Right ventricle myocardium inferior (tissue), 1 donor: ENCODE results near the gene TLNRD1. TPM values are rescaled to one million over a fixed set of nuclear protein-coding genes. Genes with fewer than 3 reads are reported as not detected.
A peak's percentile ranks its signal among the peaks of the same experiment; 100 is the strongest.
"Not testable (repeated sequence)": the region's sequence is repeated elsewhere in the genome, so short reads cannot be mapped to it uniquely, and the experiment has no call there.

ENCODE experiments used
- ATAC-seq: fragments of 200-7000 bp; cut with Tn5 transposase; one replicate; pipeline ENCODE4 v1.9.1; 2020; ENCODE audit warnings: mild to moderate bottlenecking, moderate library complexity
- DNase-seq: peaks from one replicate; pipeline ENCODE4 v3.0.0; 2021; ENCODE audit errors: missing footprints
- intact Hi-C: fragments of 100-400 bp; cut with DNase I; formaldehyde crosslinking; loops from one replicate; pipeline ENCODE4 v1.11.0; 2022
- long read RNA-seq: library from polyadenylated mRNA; unstranded; transcript quantifications from one replicate; pipeline ENCODE4 v2.0.0, GENCODE V29; 2021
- total RNA-seq: library from RNA; stranded (reverse); fragmentation: NEBNext Ultra II Directional; extraction: Animal tissue kit (Norgen Biotek cat#: 25700); gene quantifications from one replicate; pipeline ENCODE4 v1.2.1, GENCODE V29; 2021
- donor health status: DM: no; HTN: yes; CAD: no; lungs with severe emphysema.

Gene TLNRD1
- total RNA-seq = 7.1 TPM
- long read RNA-seq, full-length matches to known transcripts = 15 of 15 reads
- long read RNA-seq, partial matches to known transcripts = 0 of 15 reads
- long read RNA-seq, other reads (novel, unspliced or antisense) = 0 of 15 reads

GRCh38 chr15:81000624-81001151 lies at the start of gene TLNRD1:
Gene TLNRD1, plus strand, starts transcription at chr15:81000923. Its CDS starts 1,349 bp downstream, at chr15:81002272.
- intact Hi-C loops = loop anchor here (1.0 kb wide), 1 partner anchor 98 kb away; no protein-coding TSS in a partner anchor
- DNase-seq (peak; percentile 95), ATAC-seq (peak; percentile 81)

GRCh38 chr15:80951941-80952340 lies 48.8 kb upstream of the TLNRD1 start:
- ATAC-seq = no peak
- intact Hi-C loops = no loop called here
- DNase-seq = no peak

- DNase-seq = no peak
- no peak for ATAC-seq
- intact Hi-C loops = no loop called here
Measured at GRCh38 chr15:80953001-80953952, 47.4 kb upstream of the TLNRD1 start.

- intact Hi-C loops = no loop called here
- ATAC-seq (no peak), DNase-seq (no peak)
Measured at GRCh38 chr15:80953953-80954778, 46.6 kb upstream of the TLNRD1 start.

GRCh38 chr15:80955571-80956452 lies 44.9 kb upstream of the TLNRD1 start:
- intact Hi-C loops, ATAC-seq: not testable (repeated sequence)

GRCh38 chr15:80957556-80957955 lies 43.2 kb upstream of the TLNRD1 start:
- no peak for ATAC-seq
- intact Hi-C loops = no loop called here
- no peak for DNase-seq

More at GRCh38 chr15:80955571-80956452, 44.9 kb upstream of the TLNRD1 start:
- DNase-seq = not testable (repeated sequence)

- DNase-seq (no peak), ATAC-seq (no peak)
- intact Hi-C loops = no loop called here
Measured at GRCh38 chr15:80957976-80958375, 42.7 kb upstream of the TLNRD1 start.

- ATAC-seq = no peak
- no peak for DNase-seq
Measured at GRCh38 chr15:80958818-80959495, 41.8 kb upstream of the TLNRD1 start.

GRCh38 chr15:80965454-80965853 lies 35.3 kb upstream of the TLNRD1 start:
- ATAC-seq, intact Hi-C loops: not testable (repeated sequence)

More at GRCh38 chr15:80958818-80959495, 41.8 kb upstream of the TLNRD1 start:
- intact Hi-C loops = no loop called here

GRCh38 chr15:80966431-80967197 lies 34.1 kb upstream of the TLNRD1 start:
- no peak for ATAC-seq
- no peak for DNase-seq

More at GRCh38 chr15:80965454-80965853, 35.3 kb upstream of the TLNRD1 start:
- not testable (repeated sequence) for DNase-seq

GRCh38 chr15:80967451-80967850 lies 33.3 kb upstream of the TLNRD1 start:
- DNase-seq (no peak), ATAC-seq (no peak)
- intact Hi-C loops = no loop called here

More at GRCh38 chr15:80966431-80967197, 34.1 kb upstream of the TLNRD1 start:
- intact Hi-C loops = no loop called here

GRCh38 chr15:80967991-80968510 lies 32.7 kb upstream of the TLNRD1 start:
- DNase-seq = no peak
- ATAC-seq = no peak
- intact Hi-C loops = loop anchor here (2.0 kb wide), 1 partner anchor 399 kb away; no protein-coding TSS in a partner anchor

- DNase-seq (no peak), ATAC-seq (no peak)
- intact Hi-C loops = loop anchor here (2.0 kb wide), 1 partner anchor 401 kb away; no protein-coding TSS in a partner anchor
Measured at GRCh38 chr15:80969316-80969715, 31.4 kb upstream of the TLNRD1 start.

- peak; percentile 63 for ATAC-seq
- DNase-seq = no peak
- intact Hi-C loops = loop anchor here (1.0 to 2.0 kb wide), 2 partner anchors 191 to 513 kb away; partner anchors contain the start of gene CEMIP
Measured at GRCh38 chr15:80970018-80970657, 30.6 kb upstream of the TLNRD1 start.

GRCh38 chr15:80970658-80971057 lies 30.1 kb upstream of the TLNRD1 start:
- DNase-seq (no peak), ATAC-seq (no peak)
- intact Hi-C loops = loop anchor here (1.0 to 2.0 kb wide), 2 partner anchors 191 to 514 kb away; partner anchors contain the start of gene CEMIP
